ENCODE data around the gene C2orf92.

The C2orf92 gene

GRCh38 chr2:97693476-97693875 is 24.0 kb downstream of the C2orf92 start:
- POLR2A ChIA-PET: no interaction called here
- no peak for DNase-seq (ENCODE audit: low read depth, low spot score)
- H3K4me3 ChIP-seq (ENCODE audit: low read depth, low read length): no peak overlapping the region
- TF ChIP-seq CTCF (IDR thresholded peaks at IDR 0.05; ENCODE audit: insufficient read depth, low read length, missing control alignments): no peak
- CTCF ChIA-PET: no interaction called here

- no peak for DNase-seq (ENCODE audit: low read depth, low spot score)
- CTCF ChIA-PET: interaction anchor here (1.3 to 9.4 kb wide), 11 partner anchors 8 to 690 kb away, joined by 3 to 250 read pairs (median 32); partner anchors contain the start of genes ACTR1B, ANKRD36B, COX5B and ZAP70
Measured at GRCh38 chr2:97695744-97696143, 26.2 kb downstream of the C2orf92 start.

GRCh38 chr2:97697252-97698235 is 28.0 kb downstream of the C2orf92 start:
- peak; percentile 26 for DNase-seq (ENCODE audit: low read depth, low spot score)
- H3K4me3 ChIP-seq (ENCODE audit: low read depth, low read length): no peak overlapping the region
- CTCF ChIA-PET: interaction anchor here (0.8 to 9.4 kb wide), 21 partner anchors 10 to 688 kb away, joined by 3 to 250 read pairs (median 9); partner anchors contain the start of genes ACTR1B, ANKRD36B, COX5B and ZAP70
- peak; percentile 85 for TF ChIP-seq CTCF (IDR thresholded peaks at IDR 0.05; ENCODE audit: insufficient read depth, low read length, missing control alignments)
- POLR2A ChIA-PET: no interaction called here

More at GRCh38 chr2:97695744-97696143, 26.2 kb downstream of the C2orf92 start:
- TF ChIP-seq CTCF (IDR thresholded peaks at IDR 0.05; ENCODE audit: insufficient read depth, low read length, missing control alignments): no peak
- no peak overlapping the region for H3K4me3 ChIP-seq (ENCODE audit: low read depth, low read length)
- POLR2A ChIA-PET: no interaction called here

- ChIA-PET POLR2A (no interaction called here), CTCF (interaction anchor here (0.6 to 9.4 kb wide), 21 partner anchors 11 to 687 kb away, joined by 3 to 250 read pairs (median 9); partner anchors contain the start of genes ACTR1B, ANKRD36B, C2orf92 and COX5B)
- TF ChIP-seq CTCF (IDR thresholded peaks at IDR 0.05; ENCODE audit: insufficient read depth, low read length, missing control alignments): no peak
- H3K4me3 ChIP-seq (ENCODE audit: low read depth, low read length): no peak overlapping the region
- DNase-seq (ENCODE audit: low read depth, low spot score): no peak
Measured at GRCh38 chr2:97698530-97698929, 29.0 kb downstream of the C2orf92 start.

GRCh38 chr2:97699765-97700444 is 30.4 kb downstream of the C2orf92 start:
- H3K4me3 ChIP-seq (ENCODE audit: low read depth, low read length): no peak overlapping the region
- CTCF ChIA-PET: interaction anchor here (0.7 to 9.4 kb wide), 35 partner anchors 9 to 1138 kb away, joined by 3 to 250 read pairs (median 5); partner anchors contain the start of genes ACTR1B, ANKRD36B, C2orf92 and COX5B
- DNase-seq (ENCODE audit: low read depth, low spot score): no peak
- peak; percentile 76 for TF ChIP-seq CTCF (IDR thresholded peaks at IDR 0.05; ENCODE audit: insufficient read depth, low read length, missing control alignments)
- POLR2A ChIA-PET: no interaction called here
